GM23338 (cell line): ENCODE results near the gene BCL2A1. TPM values are rescaled to one million over a fixed set of nuclear protein-coding genes. Genes with fewer than 3 reads are reported as not detected.

ENCODE experiments used
- ATAC-seq: fragments of 200-7000 bp; cut with Tn5 transposase; 3 replicates; pipeline ENCODE4 v1.9.1; 2020
- DNase-seq: peaks from one replicate; pipeline ENCODE4 v3.0.0-alpha.2; 2015; ENCODE audit warnings: low spot score
- H2AFZ ChIP-seq: fragments of 200-600 bp; sonication (generic); 2 replicates; pipeline ENCODE4 v1.8.0; 2016; ENCODE audit warnings: antibody characterized with exemption, mild to moderate bottlenecking, moderate library complexity
- H3F3A ChIP-seq: fragments of 200-600 bp; sonication (generic); replicated peaks from 2 replicates; pipeline ENCODE4 v1.8.0; 2017; ENCODE audit warnings: antibody characterized with exemption, mixed run types, low read depth
- H3K27ac ChIP-seq: fragments of 200-600 bp; sonication (generic); 2 replicates; pipeline ENCODE4 v1.6.1; 2016; ENCODE audit warnings: low read depth
- H3K27me3 ChIP-seq: fragments of 200-600 bp; sonication (generic); 2 replicates; pipeline ENCODE4 v1.8.0; 2016; ENCODE audit warnings: mild to moderate bottlenecking, mixed run types, moderate library complexity; ENCODE audit not compliant: insufficient read depth
- H3K36me3 ChIP-seq: fragments of 200-600 bp; sonication (generic); 2 replicates; pipeline ENCODE4 v1.8.0; 2016; ENCODE audit warnings: mild to moderate bottlenecking; ENCODE audit not compliant: insufficient read depth
- H3K4me1 ChIP-seq: fragments of 200-600 bp; sonication (generic); 2 replicates; pipeline ENCODE4 v1.8.0; 2016; ENCODE audit warnings: mild to moderate bottlenecking, moderate library complexity; ENCODE audit not compliant: insufficient read depth
- H3K4me2 ChIP-seq: fragments of 200-600 bp; sonication (generic); 2 replicates; pipeline ENCODE4 v1.7.1; 2017; ENCODE audit warnings: mixed run types
- H3K4me3 ChIP-seq: fragments of 200-600 bp; sonication (generic); 2 replicates; pipeline ENCODE4 v1.6.1; 2016; ENCODE audit warnings: mixed run types
- H3K79me2 ChIP-seq: fragments of 200-600 bp; sonication (generic); replicated peaks from 2 replicates; pipeline ENCODE4 v1.8.0; 2017; ENCODE audit warnings: mild to moderate bottlenecking; ENCODE audit not compliant: insufficient read depth
- H3K9me2 ChIP-seq: fragments of 200-600 bp; sonication (generic); 2 replicates; pipeline ENCODE4 v1.8.0; 2017; ENCODE audit not compliant: insufficient read depth
- H4K20me1 ChIP-seq: fragments of 200-600 bp; sonication (generic); replicated peaks from 2 replicates; pipeline ENCODE4 v1.8.0; 2017; ENCODE audit warnings: mild to moderate bottlenecking; ENCODE audit not compliant: insufficient read depth
- H3K27ac Mint-ChIP-seq: 2 replicates; pipeline ENCODE4 v1.8.0; 2020; ENCODE audit warnings: inconsistent platforms, mild to moderate bottlenecking, moderate library complexity, mixed read lengths
- H3K27me3 Mint-ChIP-seq: 3 replicates; pipeline ENCODE4 v1.8.0; 2022; ENCODE audit warnings: low read depth, mild to moderate bottlenecking, moderate library complexity, mixed read lengths, inconsistent platforms; ENCODE audit not compliant: insufficient read depth, poor library complexity
- H3K36me3 Mint-ChIP-seq: 3 replicates; pipeline ENCODE4 v1.8.0; 2021; ENCODE audit warnings: low read depth, mild to moderate bottlenecking, inconsistent platforms, moderate library complexity, mixed read lengths
- H3K4me1 Mint-ChIP-seq: 3 replicates; pipeline ENCODE4 v1.8.0; 2020; ENCODE audit warnings: mild to moderate bottlenecking, inconsistent platforms, mixed read lengths
- H3K4me3 Mint-ChIP-seq: 3 replicates; pipeline ENCODE4 v1.8.0; 2021; ENCODE audit warnings: moderate library complexity, mild to moderate bottlenecking, inconsistent platforms, mixed read lengths
- H3K9me3 Mint-ChIP-seq: 3 replicates; pipeline ENCODE4 v1.8.0; 2020; ENCODE audit warnings: moderate library complexity, mild to moderate bottlenecking, inconsistent platforms, mixed read lengths
- EZH2 ChIP-seq: fragments of 200-600 bp; sonication (generic); IDR thresholded peaks from one replicate; pipeline ENCODE4 v1.8.0; 2017; ENCODE audit warnings: antibody characterized with exemption, mild to moderate bottlenecking, low read depth; ENCODE audit not compliant: unreplicated experiment
- JUNB ChIP-seq: IDR thresholded peaks from one replicate; pipeline ENCODE4 v1.6.1; 2016; ENCODE audit warnings: antibody characterized with exemption; ENCODE audit not compliant: unreplicated experiment
- POLR2AphosphoS5 ChIP-seq: IDR thresholded peaks from 2 replicates; pipeline ENCODE4 v1.6.1; 2016; ENCODE audit warnings: antibody characterized with exemption, low read depth
- ZNF114 ChIP-seq: fragments of 250-450 bp; sonication (Bioruptor Pico); IDR thresholded peaks from 2 replicates; pipeline ENCODE4 v1.5.0; 2020; ENCODE audit warnings: mild to moderate bottlenecking, moderate library complexity
- polyA plus RNA-seq: library from polyadenylated mRNA; unstranded; fragments of >200 nt; fragmentation: Nextera tagmentation; extraction: Ambion mirVana; gene quantifications from 2 replicates; pipeline ENCODE4 v1.2.1, GENCODE V29; 2016
- total RNA-seq: library from RNA; depleted of rRNA; stranded (reverse); fragments of >200 nt; shearing (Covaris generic); gene quantifications from 2 replicates; pipeline ENCODE4 v1.2.3, GENCODE V29; 2014
- TF ChIP-seq, protein P1 (sequence below): fragments of 250-450 bp; sonication (Bioruptor Pico); IDR thresholded peaks from 2 replicates; pipeline ENCODE4 v1.5.0; 2020; ENCODE audit warnings: mild to moderate bottlenecking, moderate library complexity
- TF ChIP-seq, protein P2 (sequence below): IDR thresholded peaks from 2 replicates; pipeline ENCODE4 v1.6.1; 2016; ENCODE audit warnings: antibody characterized with exemption
- TF ChIP-seq, protein P3 (sequence below): IDR thresholded peaks from one replicate; pipeline ENCODE4 v1.6.1; 2018; ENCODE audit warnings: antibody characterized with exemption; ENCODE audit not compliant: unreplicated experiment

Gene BCL2A1
- total and polyA plus RNA-seq, 2 experiments from 2014 or later = not detected

DNA sequence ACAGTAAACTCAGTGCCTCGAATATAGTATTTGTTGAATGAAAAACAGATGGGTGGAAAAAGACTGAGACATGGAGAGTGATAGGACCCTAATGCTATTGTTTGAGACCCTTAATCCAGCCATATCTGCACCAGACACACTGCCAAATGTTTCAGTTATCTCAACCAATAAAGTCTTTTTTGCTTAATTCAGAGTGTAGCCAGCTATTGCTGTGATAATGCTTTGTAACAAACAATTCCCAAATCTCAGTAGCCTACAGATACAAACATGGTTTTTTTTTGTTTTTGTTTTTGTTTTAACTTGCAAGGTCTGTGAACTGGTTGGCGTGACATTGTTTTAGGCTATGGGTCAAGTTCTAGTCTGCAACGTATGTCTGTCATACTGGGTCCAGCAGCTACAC lies 17.0 kb upstream of the BCL2A1 start (continued):
- TF ChIP-seq, protein P1, sequence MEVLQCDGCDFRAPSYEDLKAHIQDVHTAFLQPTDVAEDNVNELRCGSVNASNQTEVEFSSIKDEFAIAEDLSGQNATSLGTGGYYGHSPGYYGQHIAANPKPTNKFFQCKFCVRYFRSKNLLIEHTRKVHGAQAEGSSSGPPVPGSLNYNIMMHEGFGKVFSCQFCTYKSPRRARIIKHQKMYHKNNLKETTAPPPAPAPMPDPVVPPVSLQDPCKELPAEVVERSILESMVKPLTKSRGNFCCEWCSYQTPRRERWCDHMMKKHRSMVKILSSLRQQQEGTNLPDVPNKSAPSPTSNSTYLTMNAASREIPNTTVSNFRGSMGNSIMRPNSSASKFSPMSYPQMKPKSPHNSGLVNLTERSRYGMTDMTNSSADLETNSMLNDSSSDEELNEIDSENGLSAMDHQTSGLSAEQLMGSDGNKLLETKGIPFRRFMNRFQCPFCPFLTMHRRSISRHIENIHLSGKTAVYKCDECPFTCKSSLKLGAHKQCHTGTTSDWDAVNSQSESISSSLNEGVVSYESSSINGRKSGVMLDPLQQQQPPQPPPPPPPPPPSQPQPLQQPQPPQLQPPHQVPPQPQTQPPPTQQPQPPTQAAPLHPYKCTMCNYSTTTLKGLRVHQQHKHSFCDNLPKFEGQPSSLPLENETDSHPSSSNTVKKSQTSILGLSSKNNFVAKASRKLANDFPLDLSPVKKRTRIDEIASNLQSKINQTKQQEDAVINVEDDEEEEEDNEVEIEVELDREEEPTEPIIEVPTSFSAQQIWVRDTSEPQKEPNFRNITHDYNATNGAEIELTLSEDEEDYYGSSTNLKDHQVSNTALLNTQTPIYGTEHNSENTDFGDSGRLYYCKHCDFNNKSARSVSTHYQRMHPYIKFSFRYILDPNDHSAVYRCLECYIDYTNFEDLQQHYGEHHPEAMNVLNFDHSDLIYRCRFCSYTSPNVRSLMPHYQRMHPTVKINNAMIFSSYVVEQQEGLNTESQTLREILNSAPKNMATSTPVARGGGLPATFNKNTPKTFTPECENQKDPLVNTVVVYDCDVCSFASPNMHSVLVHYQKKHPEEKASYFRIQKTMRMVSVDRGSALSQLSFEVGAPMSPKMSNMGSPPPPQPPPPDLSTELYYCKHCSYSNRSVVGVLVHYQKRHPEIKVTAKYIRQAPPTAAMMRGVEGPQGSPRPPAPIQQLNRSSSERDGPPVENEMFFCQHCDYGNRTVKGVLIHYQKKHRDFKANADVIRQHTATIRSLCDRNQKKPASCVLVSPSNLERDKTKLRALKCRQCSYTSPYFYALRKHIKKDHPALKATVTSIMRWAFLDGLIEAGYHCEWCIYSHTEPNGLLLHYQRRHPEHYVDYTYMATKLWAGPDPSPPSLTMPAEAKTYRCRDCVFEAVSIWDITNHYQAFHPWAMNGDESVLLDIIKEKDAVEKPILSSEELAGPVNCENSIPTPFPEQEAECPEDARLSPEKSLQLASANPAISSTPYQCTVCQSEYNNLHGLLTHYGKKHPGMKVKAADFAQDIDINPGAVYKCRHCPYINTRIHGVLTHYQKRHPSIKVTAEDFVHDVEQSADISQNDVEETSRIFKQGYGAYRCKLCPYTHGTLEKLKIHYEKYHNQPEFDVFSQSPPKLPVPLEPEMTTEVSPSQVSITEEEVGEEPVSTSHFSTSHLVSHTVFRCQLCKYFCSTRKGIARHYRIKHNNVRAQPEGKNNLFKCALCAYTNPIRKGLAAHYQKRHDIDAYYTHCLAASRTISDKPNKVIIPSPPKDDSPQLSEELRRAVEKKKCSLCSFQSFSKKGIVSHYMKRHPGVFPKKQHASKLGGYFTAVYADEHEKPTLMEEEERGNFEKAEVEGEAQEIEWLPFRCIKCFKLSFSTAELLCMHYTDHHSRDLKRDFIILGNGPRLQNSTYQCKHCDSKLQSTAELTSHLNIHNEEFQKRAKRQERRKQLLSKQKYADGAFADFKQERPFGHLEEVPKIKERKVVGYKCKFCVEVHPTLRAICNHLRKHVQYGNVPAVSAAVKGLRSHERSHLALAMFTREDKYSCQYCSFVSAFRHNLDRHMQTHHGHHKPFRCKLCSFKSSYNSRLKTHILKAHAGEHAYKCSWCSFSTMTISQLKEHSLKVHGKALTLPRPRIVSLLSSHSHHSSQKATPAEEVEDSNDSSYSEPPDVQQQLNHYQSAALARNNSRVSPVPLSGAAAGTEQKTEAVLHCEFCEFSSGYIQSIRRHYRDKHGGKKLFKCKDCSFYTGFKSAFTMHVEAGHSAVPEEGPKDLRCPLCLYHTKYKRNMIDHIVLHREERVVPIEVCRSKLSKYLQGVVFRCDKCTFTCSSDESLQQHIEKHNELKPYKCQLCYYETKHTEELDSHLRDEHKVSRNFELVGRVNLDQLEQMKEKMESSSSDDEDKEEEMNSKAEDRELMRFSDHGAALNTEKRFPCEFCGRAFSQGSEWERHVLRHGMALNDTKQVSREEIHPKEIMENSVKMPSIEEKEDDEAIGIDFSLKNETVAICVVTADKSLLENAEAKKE (CRISPR knock-in tag) = no peak
- TF ChIP-seq JUNB (no peak), POLR2AphosphoS5 (no peak), EZH2 (no peak)

- Mint-ChIP-seq H3K27ac (no peak overlapping the region), H3K27me3 (peaks cover 1% of the 10 kb centered on the region), H3K36me3 (no peaks in the 10 kb centered on the region), H3K4me1 (no peaks in the 10 kb centered on the region), H3K4me3 (no peak overlapping the region), H3K9me3 (no peaks in the 10 kb centered on the region; the same call in 2 of the 3 replicates)
- Histone ChIP-seq H2AFZ (peak overlapping the region; percentile 14; the same call in 1 of the 2 replicates), H3K4me1 (no peaks in the 10 kb centered on the region), H3K4me3 (no peak overlapping the region), H3K79me2 (no peaks in the 10 kb centered on the region), H3F3A (no peaks in the 10 kb centered on the region), H3K27me3 (no peaks in the 10 kb centered on the region), H3K4me2 (no peak overlapping the region), H3K27ac (no peak overlapping the region), H4K20me1 (no peaks in the 10 kb centered on the region), H3K36me3 (no peaks in the 10 kb centered on the region), H3K9me2 (no peaks in the 10 kb centered on the region)
- ATAC-seq (no peak), DNase-seq (no peak)
- TF ChIP-seq, protein P2, sequence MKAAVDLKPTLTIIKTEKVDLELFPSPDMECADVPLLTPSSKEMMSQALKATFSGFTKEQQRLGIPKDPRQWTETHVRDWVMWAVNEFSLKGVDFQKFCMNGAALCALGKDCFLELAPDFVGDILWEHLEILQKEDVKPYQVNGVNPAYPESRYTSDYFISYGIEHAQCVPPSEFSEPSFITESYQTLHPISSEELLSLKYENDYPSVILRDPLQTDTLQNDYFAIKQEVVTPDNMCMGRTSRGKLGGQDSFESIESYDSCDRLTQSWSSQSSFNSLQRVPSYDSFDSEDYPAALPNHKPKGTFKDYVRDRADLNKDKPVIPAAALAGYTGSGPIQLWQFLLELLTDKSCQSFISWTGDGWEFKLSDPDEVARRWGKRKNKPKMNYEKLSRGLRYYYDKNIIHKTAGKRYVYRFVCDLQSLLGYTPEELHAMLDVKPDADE = no peak
- TF ChIP-seq, protein P3, sequence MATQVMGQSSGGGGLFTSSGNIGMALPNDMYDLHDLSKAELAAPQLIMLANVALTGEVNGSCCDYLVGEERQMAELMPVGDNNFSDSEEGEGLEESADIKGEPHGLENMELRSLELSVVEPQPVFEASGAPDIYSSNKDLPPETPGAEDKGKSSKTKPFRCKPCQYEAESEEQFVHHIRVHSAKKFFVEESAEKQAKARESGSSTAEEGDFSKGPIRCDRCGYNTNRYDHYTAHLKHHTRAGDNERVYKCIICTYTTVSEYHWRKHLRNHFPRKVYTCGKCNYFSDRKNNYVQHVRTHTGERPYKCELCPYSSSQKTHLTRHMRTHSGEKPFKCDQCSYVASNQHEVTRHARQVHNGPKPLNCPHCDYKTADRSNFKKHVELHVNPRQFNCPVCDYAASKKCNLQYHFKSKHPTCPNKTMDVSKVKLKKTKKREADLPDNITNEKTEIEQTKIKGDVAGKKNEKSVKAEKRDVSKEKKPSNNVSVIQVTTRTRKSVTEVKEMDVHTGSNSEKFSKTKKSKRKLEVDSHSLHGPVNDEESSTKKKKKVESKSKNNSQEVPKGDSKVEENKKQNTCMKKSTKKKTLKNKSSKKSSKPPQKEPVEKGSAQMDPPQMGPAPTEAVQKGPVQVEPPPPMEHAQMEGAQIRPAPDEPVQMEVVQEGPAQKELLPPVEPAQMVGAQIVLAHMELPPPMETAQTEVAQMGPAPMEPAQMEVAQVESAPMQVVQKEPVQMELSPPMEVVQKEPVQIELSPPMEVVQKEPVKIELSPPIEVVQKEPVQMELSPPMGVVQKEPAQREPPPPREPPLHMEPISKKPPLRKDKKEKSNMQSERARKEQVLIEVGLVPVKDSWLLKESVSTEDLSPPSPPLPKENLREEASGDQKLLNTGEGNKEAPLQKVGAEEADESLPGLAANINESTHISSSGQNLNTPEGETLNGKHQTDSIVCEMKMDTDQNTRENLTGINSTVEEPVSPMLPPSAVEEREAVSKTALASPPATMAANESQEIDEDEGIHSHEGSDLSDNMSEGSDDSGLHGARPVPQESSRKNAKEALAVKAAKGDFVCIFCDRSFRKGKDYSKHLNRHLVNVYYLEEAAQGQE = no peak
- TF ChIP-seq POLR2AphosphoS5 (no peak), ZNF114 (CRISPR knock-in tag) (no peak)
These were observed 16.6 kb upstream of the BCL2A1 start for GRCh38 chr15:79987569-79987955.
